Choroid plexus epithelial cell (primary cell): ENCODE results near the gene USP6NL.

Experiments
- DNase-seq: peaks from one replicate; pipeline ENCODE4 v3.0.0-alpha.2; 2010; ENCODE audit warnings: low read depth
- H3K4me3 ChIP-seq: 2 replicates; pipeline ENCODE4 v1.5.1; 2011; ENCODE audit warnings: low read depth, mild to moderate bottlenecking, control low read depth, low read length, moderate library complexity
- CTCF ChIP-seq: conservative IDR thresholded peaks from 2 replicates; pipeline ENCODE4 v1.5.1; 2011; ENCODE audit warnings: low read depth, mild to moderate bottlenecking, control low read depth, inconsistent platforms, low read length, moderate library complexity

Gene USP6NL

GRCh38 chr10:11429439-11430052 lies 181.9 kb downstream of the USP6NL start:
- no peak for TF ChIP-seq CTCF
- no peak overlapping the region for H3K4me3 ChIP-seq
- DNase-seq = peak; percentile 13

GRCh38 chr10:11425676-11426075 lies 185.8 kb downstream of the USP6NL start:
- no peak for TF ChIP-seq CTCF
- H3K4me3 ChIP-seq = no peak overlapping the region
- peak; percentile 39 for DNase-seq

GRCh38 chr10:11425296-11425610 lies 186.2 kb downstream of the USP6NL start:
- no peak for TF ChIP-seq CTCF
- DNase-seq = peak; percentile 58
- no peak overlapping the region for H3K4me3 ChIP-seq

GRCh38 chr10:11424456-11425295 lies 186.8 kb downstream of the USP6NL start:
- peak; percentile 67 for DNase-seq
- H3K4me3 ChIP-seq = no peak overlapping the region
- peak; percentile 92 for TF ChIP-seq CTCF

GRCh38 chr10:11416974-11417373 lies 194.5 kb downstream of the USP6NL start:
- TF ChIP-seq CTCF = no peak

GRCh38 chr10:11415095-11415494 lies 196.4 kb downstream of the USP6NL start:
- DNase-seq = no peak
- no peak for TF ChIP-seq CTCF
- no peak overlapping the region for H3K4me3 ChIP-seq

More at GRCh38 chr10:11416974-11417373, 194.5 kb downstream of the USP6NL start:
- no peak for DNase-seq
- H3K4me3 ChIP-seq = no peak overlapping the region
